GM04503 (cell line): Measurements from ENCODE around the gene MYO1B.

ENCODE experiments used
- DNase-seq: peaks from one replicate; pipeline ENCODE4 v3.0.0-alpha.2; 2012; ENCODE audit warnings: low read depth

The MYO1B gene

GRCh38 chr2:191459158-191459557 lies 214.0 kb downstream of the MYO1B start:
- DNase-seq = no peak

- DNase-seq = no peak
Observed at GRCh38 chr2:191462370-191462769, 217.2 kb downstream of the MYO1B start.

- no peak for DNase-seq
Observed at GRCh38 chr2:191463790-191464189, 218.6 kb downstream of the MYO1B start.

- DNase-seq = peak; percentile 11
Observed at GRCh38 chr2:191465766-191466420, 220.7 kb downstream of the MYO1B start.

GRCh38 chr2:191467113-191467512 lies 221.9 kb downstream of the MYO1B start:
- DNase-seq = no peak

- DNase-seq = no peak
Observed at GRCh38 chr2:191470306-191470705, 225.1 kb downstream of the MYO1B start.

DNA sequence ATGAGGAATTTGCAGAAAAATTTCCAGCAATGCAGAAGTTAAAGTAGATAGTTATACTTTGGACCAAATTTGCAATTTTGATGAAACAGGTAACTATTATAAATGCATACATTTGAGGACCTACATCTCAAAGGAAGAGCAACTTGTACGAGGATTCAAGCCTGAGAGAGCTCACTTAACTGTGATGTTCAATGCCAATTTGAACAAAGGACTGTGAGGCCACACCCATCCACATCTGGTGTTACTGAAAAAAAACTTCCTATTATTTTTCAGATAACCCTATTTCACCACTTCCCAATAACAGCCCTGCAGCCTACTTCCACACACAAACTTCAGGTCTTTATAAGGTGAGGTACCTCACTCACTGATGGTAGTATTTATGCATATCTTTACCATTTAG lies 229.3 kb downstream of the MYO1B start:
- no peak for DNase-seq
